ENCODE data around the gene XPO6. TPM values are rescaled to one million over a fixed set of nuclear protein-coding genes. Genes with fewer than 3 reads are reported as not detected.

XPO6 gene
- total RNA-seq, 4 donors from 2014 or later = 94.7 to 272 (median 130) TPM

DNA sequence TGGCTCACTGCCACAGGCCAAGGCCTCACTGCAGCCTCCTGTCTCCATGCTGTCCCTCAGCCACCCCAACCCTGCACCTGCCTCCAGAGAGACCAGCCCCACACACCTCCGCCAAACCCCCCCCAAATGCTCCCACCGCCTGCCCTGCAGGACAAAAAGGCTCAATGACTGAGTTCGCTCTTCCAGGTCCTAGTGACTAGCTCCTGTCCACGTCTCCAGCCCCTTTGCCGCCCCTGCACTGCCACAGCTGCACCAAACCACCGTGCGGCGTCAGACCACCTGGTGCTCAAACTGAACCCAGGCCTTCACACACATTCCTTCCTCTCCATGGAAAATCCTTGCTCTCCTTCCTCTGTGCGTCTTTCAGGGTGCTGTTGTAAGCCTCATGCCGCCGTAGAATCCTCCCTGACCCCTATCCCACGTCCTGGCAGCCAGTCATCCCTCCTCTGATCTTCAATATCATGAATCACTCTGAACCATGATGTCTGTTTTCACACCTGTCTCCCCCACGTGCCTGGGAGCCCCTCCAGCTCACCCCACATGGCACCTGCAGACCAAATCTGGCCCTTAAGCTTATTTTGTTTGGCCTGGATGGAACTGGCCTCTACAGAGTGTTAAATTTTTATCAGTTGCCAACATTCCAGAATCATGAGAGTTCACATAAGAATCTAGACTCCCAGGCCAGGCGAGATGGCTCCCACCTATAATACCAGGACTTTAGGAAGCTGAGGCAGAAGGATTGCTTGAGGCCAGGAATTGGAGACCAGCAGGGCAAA is 144.0 kb downstream of the XPO6 start:
- Histone ChIP-seq H3K4me1 (peaks cover 0 to 7% (median 3%) of the 10 kb centered on the region in 4 donors), H3K9me3 (no peaks in the 10 kb centered on the region), H3K27ac (no peak overlapping the region), H3K27me3 (peaks cover 0 to 8% of the 10 kb centered on the region in 2 donors), H3K36me3 (no peaks in the 10 kb centered on the region), H3K4me3 (no peak overlapping the region)
- TF ChIP-seq, protein P1, sequence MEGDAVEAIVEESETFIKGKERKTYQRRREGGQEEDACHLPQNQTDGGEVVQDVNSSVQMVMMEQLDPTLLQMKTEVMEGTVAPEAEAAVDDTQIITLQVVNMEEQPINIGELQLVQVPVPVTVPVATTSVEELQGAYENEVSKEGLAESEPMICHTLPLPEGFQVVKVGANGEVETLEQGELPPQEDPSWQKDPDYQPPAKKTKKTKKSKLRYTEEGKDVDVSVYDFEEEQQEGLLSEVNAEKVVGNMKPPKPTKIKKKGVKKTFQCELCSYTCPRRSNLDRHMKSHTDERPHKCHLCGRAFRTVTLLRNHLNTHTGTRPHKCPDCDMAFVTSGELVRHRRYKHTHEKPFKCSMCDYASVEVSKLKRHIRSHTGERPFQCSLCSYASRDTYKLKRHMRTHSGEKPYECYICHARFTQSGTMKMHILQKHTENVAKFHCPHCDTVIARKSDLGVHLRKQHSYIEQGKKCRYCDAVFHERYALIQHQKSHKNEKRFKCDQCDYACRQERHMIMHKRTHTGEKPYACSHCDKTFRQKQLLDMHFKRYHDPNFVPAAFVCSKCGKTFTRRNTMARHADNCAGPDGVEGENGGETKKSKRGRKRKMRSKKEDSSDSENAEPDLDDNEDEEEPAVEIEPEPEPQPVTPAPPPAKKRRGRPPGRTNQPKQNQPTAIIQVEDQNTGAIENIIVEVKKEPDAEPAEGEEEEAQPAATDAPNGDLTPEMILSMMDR (IDR thresholded peaks at IDR 0.05) = no peak
- no peak for TF ChIP-seq POLR2A (IDR thresholded peaks at IDR 0.05)
- DNase-seq = no peak

DNA sequence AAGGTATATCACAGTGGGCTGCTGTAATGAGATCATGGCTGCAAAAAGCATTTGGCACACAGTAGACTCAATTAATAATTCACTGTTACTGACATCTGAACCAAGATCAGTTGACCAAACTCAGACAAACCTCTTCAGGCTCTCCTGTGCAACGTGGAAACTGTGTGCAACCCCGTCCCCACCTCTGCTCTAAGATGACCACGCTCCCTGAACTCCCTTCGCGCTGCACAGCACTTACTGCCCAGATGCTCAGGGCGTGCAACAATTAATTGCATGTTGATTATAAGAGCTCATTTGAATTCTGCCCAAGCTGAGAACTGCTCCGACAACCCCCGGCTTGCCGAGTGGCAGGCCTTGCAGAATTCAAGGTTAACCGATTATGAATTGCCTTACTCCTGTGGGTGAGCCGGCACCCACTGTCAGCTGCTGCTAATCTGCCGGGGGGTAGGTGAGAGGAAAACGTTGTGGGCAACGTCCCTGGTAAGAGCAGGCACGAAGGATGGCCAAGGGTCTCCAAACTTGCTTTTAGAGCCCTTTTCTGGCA is 147.0 kb downstream of the XPO6 start:
- no peak overlapping the region for H3K27ac ChIP-seq
- H3K4me3 ChIP-seq = no peak overlapping the region
- no peak for DNase-seq
- no peaks in the 10 kb centered on the region for H3K36me3 ChIP-seq
- TF ChIP-seq, protein P1 (IDR thresholded peaks at IDR 0.05) = no peak
- TF ChIP-seq POLR2A (IDR thresholded peaks at IDR 0.05) = no peak
- H3K9me3 ChIP-seq = no peaks in the 10 kb centered on the region
- H3K4me1 ChIP-seq = peaks cover 0 to 12% (median 4%) of the 10 kb centered on the region in 4 donors
- peaks cover 0 to 17% of the 10 kb centered on the region in 2 donors for H3K27me3 ChIP-seq

DNA sequence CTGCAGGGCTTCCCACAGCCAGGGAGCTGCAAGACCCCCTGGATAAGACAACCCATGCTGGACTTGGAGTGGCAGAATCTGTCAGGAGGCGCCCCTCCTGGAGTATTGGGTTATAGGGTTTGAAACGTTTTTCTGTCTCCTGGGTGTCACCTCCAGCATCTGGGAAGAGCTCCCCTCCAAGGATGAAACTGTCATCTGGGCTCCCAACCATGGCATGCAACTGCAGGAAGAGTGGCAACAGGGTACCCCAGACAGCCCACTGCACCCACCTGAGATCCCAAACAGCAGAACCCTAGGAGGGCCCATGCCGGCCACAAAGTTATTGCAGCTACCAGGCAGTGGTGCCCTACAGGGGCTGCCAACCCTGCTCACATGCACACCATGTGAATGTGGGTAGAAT is 147.6 kb downstream of the XPO6 start:
- H3K4me1 ChIP-seq = peaks cover 0 to 12% (median 4%) of the 10 kb centered on the region in 4 donors
- H3K36me3 ChIP-seq = no peaks in the 10 kb centered on the region
- peaks cover 0 to 17% of the 10 kb centered on the region in 2 donors for H3K27me3 ChIP-seq
- H3K4me3 ChIP-seq = no peak overlapping the region
- no peak overlapping the region for H3K27ac ChIP-seq
- DNase-seq = no peak
- H3K9me3 ChIP-seq = no peaks in the 10 kb centered on the region
- no peak for TF ChIP-seq POLR2A (IDR thresholded peaks at IDR 0.05)
- TF ChIP-seq, protein P1 (IDR thresholded peaks at IDR 0.05) = no peak

DNA sequence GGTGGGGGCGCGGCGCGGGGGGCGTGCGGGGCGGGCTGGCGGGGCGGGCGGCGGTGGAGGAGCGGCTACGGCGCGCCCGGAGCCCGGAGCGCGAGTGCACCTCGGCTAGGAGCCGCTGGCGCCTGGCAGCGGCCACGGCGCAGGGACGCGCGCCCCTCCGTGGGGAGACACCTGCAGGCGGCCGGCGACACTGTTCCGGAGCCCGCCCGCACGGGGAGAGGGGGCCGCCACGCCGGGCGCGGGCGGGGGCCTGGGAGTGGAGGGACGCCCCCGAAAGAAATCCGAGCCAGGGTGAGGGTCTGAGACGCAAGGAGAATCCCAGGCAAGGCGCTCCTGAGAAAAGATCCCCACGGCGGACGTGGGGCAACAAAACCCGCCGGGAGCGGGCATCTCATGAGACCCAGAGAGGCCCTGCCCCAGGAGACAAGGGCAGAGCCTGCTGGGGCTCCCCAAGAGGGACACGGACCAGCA is 148.1 kb downstream of the XPO6 start, which contains the start of gene GSG1L:
Gene GSG1L, minus strand, starts transcription at position 124 of the 471 bp plus-strand sequence. CDS start 290 bp downstream, outside the sequence.
- TF ChIP-seq POLR2A (IDR thresholded peaks at IDR 0.05) = no peak
- TF ChIP-seq, protein P1 (IDR thresholded peaks at IDR 0.05) = no peak
- Histone ChIP-seq H3K4me3 (peak within 1 kb of the TSS in 2 of 4 donors; percentile 21 to 32), H3K36me3 (no peaks in the 10 kb centered on the region), H3K27me3 (peaks cover 0 to 17% of the 10 kb centered on the region in 2 donors), H3K27ac (no peak within 1 kb of the TSS), H3K4me1 (peaks cover 0 to 12% (median 4%) of the 10 kb centered on the region in 4 donors), H3K9me3 (no peaks in the 10 kb centered on the region)
- DNase-seq = no peak

DNA sequence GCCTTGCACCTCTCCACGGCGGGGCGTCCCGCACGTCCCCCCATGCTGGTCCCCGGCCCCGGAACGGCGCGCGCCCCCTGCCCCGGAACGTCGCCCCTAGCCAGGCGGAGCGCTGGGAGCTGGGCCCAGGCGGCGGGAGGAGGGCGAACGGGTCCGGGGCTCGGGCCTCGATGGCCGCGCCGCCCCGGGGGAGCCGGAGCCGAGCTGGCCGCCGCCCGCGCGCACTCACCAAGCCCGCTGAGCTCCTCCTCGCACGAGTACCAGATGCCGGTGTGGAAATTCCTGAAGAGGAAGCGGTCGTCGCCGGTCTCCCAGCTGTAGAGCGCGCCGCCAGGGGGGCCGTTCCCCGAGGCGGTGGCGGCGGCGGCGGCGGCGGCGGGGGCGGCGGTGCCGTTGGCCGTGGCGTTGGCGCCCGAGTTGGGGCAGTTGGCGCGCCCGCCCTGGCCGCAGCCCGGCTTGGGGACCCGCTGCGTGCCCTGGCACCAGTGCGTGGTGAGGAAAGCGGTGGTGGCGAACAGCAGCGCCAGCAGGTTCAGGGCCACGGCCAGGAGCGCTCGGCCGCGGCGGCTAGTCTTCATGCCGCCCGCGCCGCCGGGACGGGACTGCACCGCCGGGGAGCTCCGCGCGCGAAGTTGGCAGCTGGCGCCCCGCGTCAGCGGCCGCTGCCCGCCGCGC is 148.8 kb downstream of the XPO6 start:
- Histone ChIP-seq H3K27me3 (peaks cover 0 to 17% of the 10 kb centered on the region in 2 donors), H3K27ac (no peak overlapping the region), H3K4me3 (peak overlapping the region in 2 of 4 donors; percentile 21 to 32), H3K9me3 (no peaks in the 10 kb centered on the region), H3K36me3 (no peaks in the 10 kb centered on the region), H3K4me1 (peaks cover 0 to 12% (median 4%) of the 10 kb centered on the region in 4 donors)
- no peak for TF ChIP-seq POLR2A (IDR thresholded peaks at IDR 0.05)
- TF ChIP-seq, protein P1 (IDR thresholded peaks at IDR 0.05) = no peak
- no peak for DNase-seq
